K562 (cell line): ENCODE data around the gene FASTK. TPM values are rescaled to one million over a fixed set of nuclear protein-coding genes. Genes with fewer than 3 reads are reported as not detected.
A peak's percentile ranks its signal among the peaks of the same experiment; 100 is the strongest.

Experiments used
- CUX1 ChIP-seq: fragments of 200-800 bp; sonication (Bioruptor generic); IDR thresholded peaks from 2 replicates; pipeline ENCODE4 v1.6.1; 2016; ENCODE audit warnings: missing genetic modification characterization, missing compliant biosample characterization
- E2F8 ChIP-seq: fragments of 450-650 bp; IDR thresholded peaks from 2 replicates; pipeline ENCODE4 v1.7.1; 2018; ENCODE audit warnings: mild to moderate bottlenecking, low read depth; ENCODE audit not compliant: partially characterized antibody
- ESRRB ChIP-seq: fragments of 250-450 bp; sonication (Bioruptor Pico); IDR thresholded peaks from 2 replicates; pipeline ENCODE4 v1.5.0; 2020; ENCODE audit warnings: mild to moderate bottlenecking, moderate library complexity, borderline replicate concordance
- FOS ChIP-seq: IDR thresholded peaks from 3 replicates; pipeline ENCODE4 v1.6.1; 2011; ENCODE audit not compliant: insufficient read length; ENCODE audit errors: extremely low read depth
- LCOR ChIP-seq: sonication (generic); formaldehyde crosslinking; IDR thresholded peaks from 2 replicates; pipeline ENCODE4 v1.8.0; 2022; ENCODE audit warnings: mild to moderate bottlenecking, missing genetic modification reagents
- PREB ChIP-seq: sonication (generic); formaldehyde crosslinking; IDR thresholded peaks from 2 replicates; pipeline ENCODE4 v1.8.1; 2023; ENCODE audit warnings: mild to moderate bottlenecking, missing genetic modification reagents
- ZNF12 ChIP-seq: sonication (generic); formaldehyde crosslinking; IDR thresholded peaks from 2 replicates; pipeline ENCODE4 v1.4.0; 2020; ENCODE audit warnings: mild to moderate bottlenecking, missing genetic modification reagents
- polyA plus RNA-seq, 8 experiments: library from polyadenylated mRNA; depleted of rRNA in 4 of 8; stranded (reverse) in 5 of 8; unstranded in 3 of 8; fragments of >200 nt; fragmentation: Nextera tagmentation in 2 of 8; fragmentation: Illumina TruSeq in 1 of 8; extraction: Ambion mirVana in 2 of 8; extraction: Trizol in 1 of 8; gene quantifications; 2 replicates each; pipeline versions ENCODE4 v1.2.1 to v1.2.3, GENCODE V29; 2011 to 2014; ENCODE audit warnings: inconsistent platforms in 1 of 8, missing spikeins in 1 of 8
- total RNA-seq, 7 experiments: library from RNA; depleted of rRNA in 6 of 7; stranded (reverse); fragments of >200 nt in 6 of 7; fragmentation: Illumina TruSeq in 2 of 7; extraction: Trizol in 2 of 7; gene quantifications; 2 replicates each; pipeline versions ENCODE4 v1.2.1 to v1.2.3, GENCODE V29; 2011 to 2021; ENCODE audit warnings: low replicate concordance in 1 of 7
- TF ChIP-seq, protein P1 (sequence below), 2 experiments: fragments of 450-650 bp; formaldehyde crosslinking in 1 of 2; IDR thresholded peaks; 2 replicates each; pipeline versions ENCODE4 v1.4.0 to v1.6.1; 2014 to 2020; ENCODE audit warnings: mild to moderate bottlenecking in 2 of 2, borderline replicate concordance in 1 of 2, low read depth in 1 of 2

FASTK gene
- total and polyA plus RNA-seq, 9 of the 15 experiments (the other 6 are each of a cell fraction or from before 2014, with no cell fraction given): 0.51 to 150 (median 48.2) TPM

GRCh38 chr7:151123822-151124464 lies 43.3 kb upstream of the FASTK start (continued):
- TF ChIP-seq, protein P1, sequence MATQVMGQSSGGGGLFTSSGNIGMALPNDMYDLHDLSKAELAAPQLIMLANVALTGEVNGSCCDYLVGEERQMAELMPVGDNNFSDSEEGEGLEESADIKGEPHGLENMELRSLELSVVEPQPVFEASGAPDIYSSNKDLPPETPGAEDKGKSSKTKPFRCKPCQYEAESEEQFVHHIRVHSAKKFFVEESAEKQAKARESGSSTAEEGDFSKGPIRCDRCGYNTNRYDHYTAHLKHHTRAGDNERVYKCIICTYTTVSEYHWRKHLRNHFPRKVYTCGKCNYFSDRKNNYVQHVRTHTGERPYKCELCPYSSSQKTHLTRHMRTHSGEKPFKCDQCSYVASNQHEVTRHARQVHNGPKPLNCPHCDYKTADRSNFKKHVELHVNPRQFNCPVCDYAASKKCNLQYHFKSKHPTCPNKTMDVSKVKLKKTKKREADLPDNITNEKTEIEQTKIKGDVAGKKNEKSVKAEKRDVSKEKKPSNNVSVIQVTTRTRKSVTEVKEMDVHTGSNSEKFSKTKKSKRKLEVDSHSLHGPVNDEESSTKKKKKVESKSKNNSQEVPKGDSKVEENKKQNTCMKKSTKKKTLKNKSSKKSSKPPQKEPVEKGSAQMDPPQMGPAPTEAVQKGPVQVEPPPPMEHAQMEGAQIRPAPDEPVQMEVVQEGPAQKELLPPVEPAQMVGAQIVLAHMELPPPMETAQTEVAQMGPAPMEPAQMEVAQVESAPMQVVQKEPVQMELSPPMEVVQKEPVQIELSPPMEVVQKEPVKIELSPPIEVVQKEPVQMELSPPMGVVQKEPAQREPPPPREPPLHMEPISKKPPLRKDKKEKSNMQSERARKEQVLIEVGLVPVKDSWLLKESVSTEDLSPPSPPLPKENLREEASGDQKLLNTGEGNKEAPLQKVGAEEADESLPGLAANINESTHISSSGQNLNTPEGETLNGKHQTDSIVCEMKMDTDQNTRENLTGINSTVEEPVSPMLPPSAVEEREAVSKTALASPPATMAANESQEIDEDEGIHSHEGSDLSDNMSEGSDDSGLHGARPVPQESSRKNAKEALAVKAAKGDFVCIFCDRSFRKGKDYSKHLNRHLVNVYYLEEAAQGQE (IDR thresholded peaks at IDR 0.05; ENCODE audit: borderline replicate concordance): peak; percentile 90
- TF ChIP-seq, protein P1 (CRISPR knock-in tag; IDR thresholded peaks at IDR 0.05; ENCODE audit: low read depth): no peak
- peak; percentile 45; the same call in 1 of the 2 replicates for TF ChIP-seq PREB (CRISPR knock-in tag)
- TF ChIP-seq CUX1: no peak
- TF ChIP-seq ZNF12 (CRISPR knock-in tag): 0 out of 2 replicates have a peak, but pooled peaks have one; percentile 43
- TF ChIP-seq ESRRB: no peak
- TF ChIP-seq E2F8: peak; percentile 49
- no peak for TF ChIP-seq LCOR
- TF ChIP-seq FOS: no peak
